ENCODE results near the gene ADGB. TPM values are rescaled to one million over a fixed set of nuclear protein-coding genes. Genes with fewer than 3 reads are reported as not detected.
"Not testable (repeated sequence)": the region's sequence is repeated elsewhere in the genome, so short reads cannot be mapped to it uniquely, and the experiment has no call there.

Gene ADGB
- polyA plus RNA-seq, 12 donors = 0.03 to 0.11 (median 0.03) TPM; not detected in 9

DNA sequence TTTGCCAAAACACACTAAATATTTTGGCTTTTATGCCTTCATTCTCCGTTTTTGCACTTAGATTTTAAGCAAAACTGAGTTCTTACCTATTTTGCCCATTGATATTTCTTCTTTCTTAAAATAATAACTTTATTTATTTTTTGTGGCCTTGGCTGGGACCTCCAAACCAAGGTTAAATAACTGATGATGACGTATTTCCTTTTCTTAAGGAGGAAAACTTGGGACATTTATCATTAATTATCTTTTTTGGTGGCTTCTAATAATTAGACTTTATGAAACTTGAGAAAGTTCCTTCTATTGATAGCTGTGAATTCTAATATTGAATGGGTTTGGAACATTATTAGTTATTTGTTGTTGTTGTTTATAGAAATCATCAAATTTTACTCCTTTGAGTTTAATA lies 154.5 kb downstream of the ADGB start:
- DNase-seq = no peak

- no peak for DNase-seq
These were observed 168.9 kb downstream of the ADGB start for GRCh38 chr6:146767632-146768031.

DNA sequence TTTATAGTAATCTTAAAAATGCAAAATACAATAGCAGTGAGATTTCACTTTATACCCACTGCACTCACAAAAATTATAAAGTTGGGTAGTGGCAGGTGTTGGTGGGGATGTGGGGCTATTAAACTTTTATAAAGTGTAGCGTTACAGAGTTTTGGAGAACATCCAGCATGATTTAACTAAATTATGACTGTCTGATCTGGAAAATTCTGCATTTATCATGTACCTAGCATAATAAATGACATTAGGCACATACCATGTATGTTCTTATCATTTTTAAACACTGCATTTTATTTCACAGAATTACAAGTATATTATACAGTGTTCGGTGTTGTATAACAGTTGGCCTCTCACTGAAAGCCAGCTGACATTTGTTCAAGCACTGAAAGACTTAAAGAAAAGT lies 169.9 kb downstream of the ADGB start:
- DNase-seq = no peak

DNA sequence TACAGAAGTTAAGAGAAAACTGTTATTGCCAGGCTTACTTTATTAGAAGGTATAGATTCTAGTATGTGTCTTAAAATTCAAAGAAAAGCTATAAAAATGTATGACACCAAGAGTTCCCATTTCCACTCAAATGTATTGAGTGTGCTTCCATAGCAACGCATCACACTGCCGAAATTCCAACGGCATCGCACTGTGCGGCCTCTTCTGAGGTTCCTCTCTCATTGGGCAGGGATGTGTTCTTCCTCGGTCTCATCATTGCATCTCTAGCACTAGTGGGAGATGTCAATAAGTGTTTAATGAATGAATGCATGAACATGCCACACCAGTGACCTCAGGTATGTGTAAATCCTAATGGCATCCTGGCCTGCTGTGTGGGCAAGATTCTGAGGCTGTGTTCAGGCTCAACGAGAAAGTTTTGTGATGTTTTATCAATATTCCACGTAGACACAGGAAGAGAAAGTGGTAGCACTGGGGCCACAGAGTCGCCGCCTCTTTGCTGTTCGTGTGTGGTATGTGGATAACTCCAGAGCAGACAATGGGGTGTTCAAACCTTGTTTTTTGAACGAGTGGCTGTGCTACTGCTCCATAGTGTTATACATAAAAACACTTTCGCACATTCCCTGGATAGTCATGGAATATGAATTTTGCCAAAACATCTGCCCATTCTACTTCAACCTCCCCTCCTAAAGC lies 171.6 kb downstream of the ADGB start:
- no peak for DNase-seq

DNA sequence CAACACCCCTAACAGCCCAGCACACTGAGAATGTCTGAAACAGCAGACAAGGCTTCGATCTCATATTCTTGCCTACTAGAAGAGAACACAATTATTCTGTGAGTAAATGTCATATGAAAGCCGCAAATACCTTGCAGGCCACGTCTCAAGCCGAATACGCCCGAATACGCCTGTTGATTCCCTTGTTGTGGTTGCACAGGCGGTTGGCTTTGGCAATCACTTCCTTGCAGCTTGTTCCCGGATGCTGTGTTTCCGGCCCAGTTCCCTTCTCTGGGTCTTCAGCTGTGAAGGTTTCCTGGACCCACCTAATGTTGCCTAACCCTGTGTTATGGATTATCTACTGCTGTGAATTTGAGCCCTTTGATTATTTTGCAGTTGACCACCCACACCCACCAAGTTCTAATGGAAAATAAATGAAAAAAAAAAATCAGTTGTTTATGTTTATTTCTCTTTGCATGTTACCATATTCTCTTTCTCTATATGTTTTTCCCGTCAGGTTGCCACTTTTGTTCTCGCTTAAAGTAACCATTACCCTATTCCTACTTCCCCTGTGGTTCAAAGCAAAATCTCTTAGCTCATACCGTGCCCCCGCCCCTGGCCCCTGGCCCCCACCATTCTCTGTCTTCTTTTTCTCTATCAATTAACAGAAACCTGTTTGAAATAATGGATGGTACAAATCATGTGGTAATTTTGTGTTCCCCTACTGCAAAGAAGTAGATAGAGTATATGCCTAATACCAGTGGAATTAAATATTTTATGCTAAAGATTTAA lies 172.4 kb downstream of the ADGB start:
- peak; percentile 9 for DNase-seq

DNA sequence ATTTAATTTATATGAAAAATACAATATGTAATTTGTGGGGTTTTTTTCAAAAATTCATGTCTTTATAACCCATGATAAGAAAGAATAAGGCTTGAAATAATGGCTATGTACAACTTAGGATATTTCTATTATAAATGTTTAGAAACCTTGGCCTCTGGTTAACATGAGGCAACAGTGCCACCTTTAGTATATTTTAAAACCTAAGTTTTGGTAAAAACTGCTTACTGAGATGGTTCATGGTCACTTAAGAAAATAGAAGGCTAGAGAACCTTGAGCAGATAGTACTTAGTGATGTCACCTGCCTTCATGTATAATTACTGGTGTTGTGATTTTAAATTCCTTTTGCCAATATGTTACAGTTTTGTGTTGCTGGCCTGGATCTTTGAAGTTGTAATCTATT lies 176.4 kb downstream of the ADGB start:
- no peak for DNase-seq

- no peak for DNase-seq
These were observed 183.1 kb downstream of the ADGB start for GRCh38 chr6:146781836-146782235.

DNA sequence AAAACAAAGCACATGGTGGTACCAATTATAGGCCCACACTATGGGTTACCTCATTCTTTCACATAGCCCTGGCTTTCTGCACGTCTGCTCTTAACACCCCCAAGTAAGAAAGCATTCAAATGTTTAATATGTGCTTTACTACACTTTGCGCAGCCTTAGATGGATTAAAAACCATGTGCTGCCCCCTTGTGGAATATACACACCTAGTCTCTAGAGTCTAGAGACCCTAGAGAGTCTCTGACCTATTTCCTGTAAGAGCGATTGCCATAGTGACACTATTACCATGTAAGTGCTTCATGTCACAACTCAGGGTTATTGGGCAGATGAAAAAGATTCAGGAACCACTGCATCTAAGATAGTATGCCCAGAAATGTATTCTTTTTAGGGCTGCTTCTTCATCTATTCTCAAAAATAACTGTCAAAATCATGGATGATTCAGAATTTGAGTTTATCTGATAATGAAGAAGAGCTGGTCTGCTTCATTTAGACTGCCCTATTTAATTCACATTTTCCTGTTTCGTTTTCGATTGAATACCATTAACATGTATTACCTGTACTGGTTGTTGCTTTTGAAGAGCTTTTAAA lies 186.3 kb downstream of the ADGB start:
- DNase-seq = no peak

DNA sequence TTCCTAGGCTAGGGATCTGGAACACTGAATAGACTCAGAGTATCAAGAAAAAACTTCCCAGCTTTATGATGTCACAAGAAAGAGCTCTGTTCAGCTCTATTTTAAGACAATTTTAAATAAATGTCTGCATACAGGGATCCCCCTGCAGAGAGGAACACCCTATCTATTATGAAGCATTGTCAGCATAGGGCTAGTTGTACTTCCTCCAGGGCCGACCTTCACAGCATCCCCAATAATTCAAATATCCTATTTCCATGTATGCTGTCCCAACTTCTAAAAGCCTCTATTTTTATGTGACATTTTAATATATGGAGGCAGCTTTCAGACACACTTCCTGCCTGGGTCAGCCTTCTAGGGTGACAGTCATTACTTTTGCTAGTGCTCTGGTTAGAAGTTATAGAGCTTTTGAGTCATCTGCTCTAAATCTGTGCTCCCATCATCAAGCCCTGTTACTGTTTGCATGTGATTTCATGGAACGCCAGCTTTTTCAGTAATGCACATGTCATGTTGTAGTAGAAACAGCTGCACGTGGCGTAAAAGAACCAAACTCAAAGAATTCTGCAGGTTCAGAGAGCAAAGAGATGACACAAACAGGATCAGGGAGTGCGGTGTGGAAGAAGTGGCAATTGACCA lies 189.2 kb downstream of the ADGB start:
- no peak for DNase-seq

DNA sequence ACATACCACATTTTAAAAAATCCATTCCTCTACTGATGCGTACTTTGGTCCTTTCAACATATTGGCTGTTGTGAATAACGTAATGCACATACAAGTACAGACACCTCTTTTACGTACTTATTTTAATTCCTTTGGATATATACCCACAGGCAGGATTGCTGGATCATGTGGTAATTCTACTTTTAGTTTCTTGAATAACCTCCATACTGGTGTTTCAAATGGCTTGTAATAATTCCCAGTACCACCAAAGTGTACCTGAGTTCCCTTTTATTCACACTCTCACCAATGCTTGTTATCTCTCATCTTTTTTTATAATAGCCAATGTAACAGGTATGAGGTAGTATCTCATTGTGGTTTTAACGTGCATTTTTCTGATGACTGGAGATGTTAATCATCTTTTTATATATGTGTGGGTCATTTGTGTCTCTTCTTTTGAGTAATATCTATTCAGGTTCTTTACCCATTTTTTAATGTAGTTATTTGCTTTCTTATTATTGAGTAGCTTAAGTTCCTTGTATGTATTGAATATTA lies 191.9 kb downstream of the ADGB start:
- DNase-seq = no peak

GRCh38 chr6:146791930-146792329 lies 193.2 kb downstream of the ADGB start:
- DNase-seq = no peak

GRCh38 chr6:146793218-146793617 lies 194.4 kb downstream of the ADGB start:
- not testable (repeated sequence) for DNase-seq

DNA sequence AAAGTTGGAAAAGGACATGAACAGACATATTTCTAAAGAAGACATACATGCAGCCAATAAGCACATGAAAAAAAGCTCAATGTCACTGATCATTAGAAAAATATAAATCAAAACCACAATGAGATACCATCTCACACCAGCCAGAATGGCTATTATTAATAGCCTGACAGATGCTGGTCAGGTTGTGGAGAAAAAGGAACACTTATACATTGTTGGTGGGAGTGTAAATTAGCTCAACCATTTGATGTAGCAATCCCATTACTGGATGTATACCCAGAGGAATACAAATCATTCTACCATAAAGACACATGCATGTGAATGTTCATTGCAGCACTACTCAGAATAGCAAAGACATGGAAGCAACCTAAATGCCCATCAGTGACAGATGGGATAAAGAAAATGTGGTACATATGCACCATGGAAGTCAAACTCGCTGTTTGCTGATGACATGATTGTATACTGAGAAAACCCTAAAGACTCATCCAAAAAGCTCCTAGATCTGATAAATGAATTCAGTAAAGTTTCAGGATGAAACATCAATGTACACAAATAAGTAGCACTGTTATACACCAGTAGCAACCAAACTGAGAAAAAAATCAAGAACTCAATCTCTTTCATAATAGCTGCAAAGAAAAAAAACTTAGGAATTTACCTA lies 196.8 kb downstream of the ADGB start:
- no peak for DNase-seq

DNA sequence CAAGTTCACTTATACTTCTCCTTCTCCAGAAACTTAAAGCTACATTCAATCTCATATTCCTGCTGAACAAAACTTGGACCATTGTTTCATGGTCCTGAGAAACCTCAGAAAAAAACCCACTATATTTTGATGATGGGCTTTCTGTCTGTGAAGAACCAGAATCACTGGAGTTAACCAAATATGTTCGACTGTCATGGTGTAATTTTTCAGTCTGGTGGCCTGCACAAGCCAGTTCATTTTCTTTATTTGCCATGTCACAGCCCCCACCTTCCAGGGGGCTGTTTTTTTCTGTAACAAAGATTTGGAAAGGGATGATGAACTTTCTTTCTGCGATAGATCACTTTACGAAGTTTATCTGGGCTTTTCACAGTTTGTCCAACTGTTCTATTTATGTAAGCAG lies 204.4 kb downstream of the ADGB start:
- not testable (repeated sequence) for DNase-seq

DNA sequence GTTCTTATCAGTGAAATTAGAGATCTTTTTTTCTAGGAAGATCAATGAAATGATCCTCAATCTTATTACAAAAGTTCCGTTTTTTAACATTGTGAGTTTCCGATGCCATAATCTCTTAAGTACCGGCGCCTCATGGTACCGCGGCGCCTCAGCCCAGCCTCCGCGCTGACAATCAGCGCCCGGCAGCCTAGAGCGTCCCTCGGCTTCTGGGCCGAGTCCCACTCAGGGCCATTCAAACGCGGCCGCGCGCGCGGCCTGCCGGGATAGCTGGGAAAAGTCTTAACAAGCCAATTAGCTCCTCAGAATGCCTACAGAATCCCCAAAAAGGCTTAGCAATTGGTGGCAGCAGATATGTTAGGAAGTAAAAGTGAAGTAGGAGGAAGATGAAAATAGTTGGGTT lies 204.8 kb downstream of the ADGB start:
- DNase-seq = no peak

DNA sequence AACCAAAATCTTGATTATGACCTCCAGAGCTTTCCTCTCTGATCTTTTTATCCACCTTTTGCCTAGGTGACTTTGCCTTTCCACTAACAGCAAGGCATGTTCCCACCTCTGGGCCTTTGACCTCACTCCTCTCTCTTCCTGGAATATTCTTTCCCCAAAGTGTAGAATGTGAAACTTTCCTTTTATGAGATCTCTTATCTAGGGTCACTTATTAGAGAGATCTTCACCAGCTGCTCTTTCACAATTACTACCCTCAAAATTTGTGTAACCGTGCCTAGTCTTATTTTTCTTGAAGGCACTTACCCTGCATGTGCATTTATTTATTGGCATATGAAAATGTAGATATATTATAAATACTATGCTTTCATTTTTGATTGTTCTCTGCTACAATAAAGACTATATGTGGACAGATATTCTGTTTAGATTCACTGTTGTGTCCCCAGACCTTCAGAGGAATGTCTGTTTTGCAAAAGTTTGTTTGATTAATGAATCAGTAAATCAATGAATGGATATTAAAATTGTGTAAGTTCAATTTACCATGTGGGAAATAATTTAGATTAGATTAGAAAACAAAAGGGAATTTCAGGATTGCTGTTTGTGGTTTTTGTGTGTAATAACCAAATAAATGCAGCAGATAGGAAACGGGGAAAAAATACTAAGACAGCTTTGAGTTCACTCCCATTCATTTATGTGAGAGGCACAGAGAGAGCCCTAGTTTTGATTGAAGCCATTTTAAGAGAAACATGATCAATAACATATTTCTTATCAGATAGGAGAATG lies 207.0 kb downstream of the ADGB start:
- no peak for DNase-seq

- DNase-seq = not testable (repeated sequence)
These were observed 210.2 kb downstream of the ADGB start for GRCh38 chr6:146809014-146809413.

GRCh38 chr6:146812811-146813321 lies 214.1 kb downstream of the ADGB start:
- DNase-seq = not testable (repeated sequence)

DNA sequence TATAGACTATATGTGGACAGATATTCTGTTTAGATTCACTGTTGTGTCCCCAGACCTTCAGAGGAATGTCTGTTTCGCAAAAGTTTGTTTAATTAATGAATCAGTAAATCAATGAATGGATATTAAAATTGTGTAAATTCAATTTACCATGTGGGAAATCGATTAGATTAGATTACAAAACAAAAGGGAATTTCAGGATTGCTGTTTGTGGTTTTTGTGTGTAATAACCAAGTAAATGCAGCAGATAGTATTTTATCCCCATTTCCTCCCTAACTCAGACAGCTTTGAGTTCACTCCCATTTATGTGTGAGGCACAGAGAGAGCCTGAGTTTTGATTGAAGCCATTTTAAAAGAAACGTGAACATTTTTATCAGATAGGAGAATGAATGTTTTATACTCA lies 214.8 kb downstream of the ADGB start:
- DNase-seq = no peak

GRCh38 chr6:146814148-146814750 lies 215.5 kb downstream of the ADGB start:
- DNase-seq = no peak

All from muscle of arm (tissue), 12 donors.